Peyer's patch (tissue), 4 donors: ENCODE results near the gene ALPK1.

ENCODE experiments used
- CTCF ChIP-seq, 6 experiments: fragments of 450-650 bp in 4 of 6; fragments of 200-600 bp in 2 of 6; sonication (generic) in 1 of 6; IDR thresholded peaks; one replicate each; pipeline ENCODE4 v1.5.1; 2017 to 2019; ENCODE audit warnings: antibody characterized with exemption in 6 of 6, mild to moderate bottlenecking in 3 of 6, moderate library complexity in 1 of 6
- POLR2A ChIP-seq, 2 donors: fragments of 450-650 bp; IDR thresholded peaks; one replicate each; pipeline ENCODE4 v1.5.1; 2017; ENCODE audit warnings: antibody characterized with exemption in 2 of 2, mild to moderate bottlenecking in 2 of 2, moderate library complexity in 2 of 2

- no peak for TF ChIP-seq CTCF (IDR thresholded peaks at IDR 0.05)
- TF ChIP-seq POLR2A (IDR thresholded peaks at IDR 0.05) = no peak
Measured at GRCh38 chr4:112287258-112287989, 9.7 kb upstream of the ALPK1 start.
